ENCODE results near the gene DOP1B.

DNA sequence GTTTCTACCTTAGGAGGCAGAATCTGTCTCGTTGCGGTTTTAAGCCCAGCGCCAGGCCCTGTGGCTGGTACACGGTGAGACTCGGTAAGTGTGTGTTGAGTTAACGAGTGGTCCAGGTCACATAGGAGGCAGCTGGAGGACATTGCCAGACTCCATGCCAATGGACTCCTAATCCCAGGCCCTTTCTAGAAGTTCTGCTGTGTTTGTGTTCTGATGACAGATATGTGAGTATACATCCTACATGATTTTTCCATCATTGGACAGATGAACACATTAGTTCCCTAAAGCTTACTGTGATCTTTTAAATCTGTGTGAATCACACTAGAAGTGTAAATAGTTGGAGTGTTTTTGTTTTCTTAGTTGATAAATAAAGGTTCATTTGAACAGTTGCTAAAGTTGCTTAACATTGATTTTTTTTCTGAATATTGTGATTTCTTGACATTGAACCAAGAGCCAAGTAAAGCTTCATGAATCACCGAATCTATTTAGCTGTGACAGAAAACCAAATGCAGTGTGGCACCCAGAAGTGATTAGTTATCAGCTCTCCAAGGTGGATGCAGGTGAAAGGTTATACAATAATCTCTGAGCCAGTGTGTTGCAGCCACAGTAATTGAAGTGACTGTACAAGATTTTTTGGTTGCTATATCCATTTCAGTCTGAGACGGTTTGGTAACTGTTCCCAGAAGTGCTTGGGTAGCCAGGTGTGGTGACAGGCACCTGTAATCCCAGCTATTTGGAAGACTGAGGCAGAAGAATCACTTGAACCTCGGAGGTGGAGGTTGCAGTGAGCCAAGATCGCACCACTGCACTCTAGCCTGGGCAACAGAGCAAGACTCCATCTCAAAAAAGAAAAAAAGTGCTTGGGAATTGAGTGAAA is 46.3 kb downstream of the DOP1B start:
- TF ChIP-seq, protein P1, sequence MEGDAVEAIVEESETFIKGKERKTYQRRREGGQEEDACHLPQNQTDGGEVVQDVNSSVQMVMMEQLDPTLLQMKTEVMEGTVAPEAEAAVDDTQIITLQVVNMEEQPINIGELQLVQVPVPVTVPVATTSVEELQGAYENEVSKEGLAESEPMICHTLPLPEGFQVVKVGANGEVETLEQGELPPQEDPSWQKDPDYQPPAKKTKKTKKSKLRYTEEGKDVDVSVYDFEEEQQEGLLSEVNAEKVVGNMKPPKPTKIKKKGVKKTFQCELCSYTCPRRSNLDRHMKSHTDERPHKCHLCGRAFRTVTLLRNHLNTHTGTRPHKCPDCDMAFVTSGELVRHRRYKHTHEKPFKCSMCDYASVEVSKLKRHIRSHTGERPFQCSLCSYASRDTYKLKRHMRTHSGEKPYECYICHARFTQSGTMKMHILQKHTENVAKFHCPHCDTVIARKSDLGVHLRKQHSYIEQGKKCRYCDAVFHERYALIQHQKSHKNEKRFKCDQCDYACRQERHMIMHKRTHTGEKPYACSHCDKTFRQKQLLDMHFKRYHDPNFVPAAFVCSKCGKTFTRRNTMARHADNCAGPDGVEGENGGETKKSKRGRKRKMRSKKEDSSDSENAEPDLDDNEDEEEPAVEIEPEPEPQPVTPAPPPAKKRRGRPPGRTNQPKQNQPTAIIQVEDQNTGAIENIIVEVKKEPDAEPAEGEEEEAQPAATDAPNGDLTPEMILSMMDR (IDR thresholded peaks at IDR 0.05 in 2 of 3, conservative IDR thresholded peaks at IDR 0.05 in 1 of 3; ENCODE audit: control insufficient read depth in 2 of 3, extremely low read depth in 1 of 3, insufficient read depth in 1 of 3, low read depth in 3 of 3, low read length in 3 of 3): no peak
- TF ChIP-seq JUND (IDR thresholded peaks at IDR 0.05; ENCODE audit: low read depth, low read length) (no peak), RCOR1 (conservative IDR thresholded peaks at IDR 0.05; ENCODE audit: low read depth, low read length) (no peak), STAT3 (IDR thresholded peaks at IDR 0.05; ENCODE audit: low read depth, low read length) (no peak), EGR1 (IDR thresholded peaks at IDR 0.05; ENCODE audit: borderline replicate concordance in 1 of 2, low read depth in 2 of 2, low read length in 2 of 2) (no peak), POLR2A (IDR thresholded peaks at IDR 0.05; ENCODE audit: low read depth, low read length) (no peak), RAD21 (IDR thresholded peaks at IDR 0.05; ENCODE audit: insufficient read depth, low read depth, low read length) (no peak)
- TF ChIP-seq, protein P2, sequence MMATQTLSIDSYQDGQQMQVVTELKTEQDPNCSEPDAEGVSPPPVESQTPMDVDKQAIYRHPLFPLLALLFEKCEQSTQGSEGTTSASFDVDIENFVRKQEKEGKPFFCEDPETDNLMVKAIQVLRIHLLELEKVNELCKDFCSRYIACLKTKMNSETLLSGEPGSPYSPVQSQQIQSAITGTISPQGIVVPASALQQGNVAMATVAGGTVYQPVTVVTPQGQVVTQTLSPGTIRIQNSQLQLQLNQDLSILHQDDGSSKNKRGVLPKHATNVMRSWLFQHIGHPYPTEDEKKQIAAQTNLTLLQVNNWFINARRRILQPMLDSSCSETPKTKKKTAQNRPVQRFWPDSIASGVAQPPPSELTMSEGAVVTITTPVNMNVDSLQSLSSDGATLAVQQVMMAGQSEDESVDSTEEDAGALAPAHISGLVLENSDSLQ (IDR thresholded peaks at IDR 0.05): no peak
- TF ChIP-seq, protein P3, sequence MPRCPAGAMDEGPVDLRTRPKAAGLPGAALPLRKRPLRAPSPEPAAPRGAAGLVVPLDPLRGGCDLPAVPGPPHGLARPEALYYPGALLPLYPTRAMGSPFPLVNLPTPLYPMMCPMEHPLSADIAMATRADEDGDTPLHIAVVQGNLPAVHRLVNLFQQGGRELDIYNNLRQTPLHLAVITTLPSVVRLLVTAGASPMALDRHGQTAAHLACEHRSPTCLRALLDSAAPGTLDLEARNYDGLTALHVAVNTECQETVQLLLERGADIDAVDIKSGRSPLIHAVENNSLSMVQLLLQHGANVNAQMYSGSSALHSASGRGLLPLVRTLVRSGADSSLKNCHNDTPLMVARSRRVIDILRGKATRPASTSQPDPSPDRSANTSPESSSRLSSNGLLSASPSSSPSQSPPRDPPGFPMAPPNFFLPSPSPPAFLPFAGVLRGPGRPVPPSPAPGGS (IDR thresholded peaks at IDR 0.05; ENCODE audit: borderline replicate concordance, insufficient read depth, low read depth, low read length, poor library complexity, severe bottlenecking): no peak
